WTC11 (cell line): ENCODE measurements around the gene SMIM10L1. TPM values are rescaled to one million over a fixed set of nuclear protein-coding genes. Genes with fewer than 3 reads are reported as not detected.

Experiments
- ATAC-seq: fragments of 200-7000 bp; cut with Tn5 transposase; 2 replicates; pipeline ENCODE4 v1.10.0; 2021; ENCODE audit warnings: mild to moderate bottlenecking, moderate library complexity
- CTCF ChIA-PET: fragments of 300-600 bp; sonication (Branson Sonifier 250); formaldehyde crosslinking; loops from one replicate; lab custom pipeline; 2021; ENCODE audit warnings: antibody characterized with exemption; lab: Charles Lee
- POLR2A ChIA-PET: fragments of 350-600 bp; sonication (Branson Sonifier 250); formaldehyde crosslinking; loops from one replicate; lab custom pipeline; 2021; ENCODE audit warnings: antibody characterized with exemption; lab: Charles Lee
- DNase-seq: peaks from one replicate; pipeline ENCODE4 v3.0.0; 2021; ENCODE audit warnings: low spot score
- H3K27ac Mint-ChIP-seq: 2 replicates; pipeline ENCODE4 v1.8.0; 2021; ENCODE audit warnings: mixed read lengths
- H3K27me3 Mint-ChIP-seq: 2 replicates; pipeline ENCODE4 v1.8.0; 2021; ENCODE audit warnings: low read depth, mild to moderate bottlenecking, moderate library complexity, mixed read lengths
- H3K36me3 Mint-ChIP-seq: 2 replicates; pipeline ENCODE4 v1.8.0; 2021; ENCODE audit warnings: mixed read lengths
- H3K4me1 Mint-ChIP-seq: 2 replicates; pipeline ENCODE4 v1.8.0; 2022; ENCODE audit warnings: mixed read lengths
- H3K4me3 Mint-ChIP-seq: 2 replicates; pipeline ENCODE4 v1.8.0; 2021; ENCODE audit warnings: mild to moderate bottlenecking, moderate library complexity, mixed read lengths
- H3K9me3 Mint-ChIP-seq: 2 replicates; pipeline ENCODE4 v1.8.0; 2021; ENCODE audit warnings: mixed read lengths
- ARID4B ChIP-seq: sonication (generic); formaldehyde crosslinking; IDR thresholded peaks from 2 replicates; pipeline ENCODE4 v1.8.0; 2023; ENCODE audit warnings: missing genetic modification reagents, mild to moderate bottlenecking, borderline replicate concordance
- ATF1 ChIP-seq: sonication (generic); formaldehyde crosslinking; IDR thresholded peaks from 2 replicates; pipeline ENCODE4 v1.8.1; 2023; ENCODE audit warnings: mild to moderate bottlenecking, moderate library complexity, missing genetic modification reagents
- ATF6 ChIP-seq: sonication (generic); formaldehyde crosslinking; IDR thresholded peaks from 2 replicates; pipeline ENCODE4 v1.8.1; 2023; ENCODE audit warnings: mild to moderate bottlenecking, missing genetic modification reagents
- CBFB ChIP-seq: sonication (generic); formaldehyde crosslinking; IDR thresholded peaks from 2 replicates; pipeline ENCODE4 v1.8.1; 2022; ENCODE audit warnings: mild to moderate bottlenecking, low read depth, missing genetic modification reagents
- ELF4 ChIP-seq: sonication (generic); formaldehyde crosslinking; IDR thresholded peaks from 2 replicates; pipeline ENCODE4 v1.8.1; 2022; ENCODE audit warnings: low read depth, mild to moderate bottlenecking, moderate library complexity, missing genetic modification reagents
- ETV6 ChIP-seq: sonication (generic); formaldehyde crosslinking; IDR thresholded peaks from 2 replicates; pipeline ENCODE4 v1.8.1; 2022; ENCODE audit warnings: mild to moderate bottlenecking, missing genetic modification reagents
- FOXK1 ChIP-seq: sonication (generic); formaldehyde crosslinking; IDR thresholded peaks from 2 replicates; pipeline ENCODE4 v1.8.0; 2022; ENCODE audit warnings: mild to moderate bottlenecking, moderate library complexity, missing genetic modification reagents
- FOXP4 ChIP-seq: sonication (generic); formaldehyde crosslinking; IDR thresholded peaks from 2 replicates; pipeline ENCODE4 v1.8.0; 2022; ENCODE audit warnings: mild to moderate bottlenecking, missing genetic modification reagents
- GRHL2 ChIP-seq: fragments of 250-450 bp; sonication (Bioruptor Pico); IDR thresholded peaks from 2 replicates; pipeline ENCODE4 v1.8.0; 2022; ENCODE audit warnings: mild to moderate bottlenecking, moderate library complexity; ENCODE audit not compliant: insufficient replicate concordance, severe bottlenecking
- GTF2I ChIP-seq: fragments of 250-450 bp; sonication (Bioruptor Pico); conservative IDR thresholded peaks from 2 replicates; pipeline ENCODE4 v1.4.0; 2021; ENCODE audit warnings: mild to moderate bottlenecking
- OVOL2 ChIP-seq: fragments of 250-450 bp; sonication (Bioruptor Pico); IDR thresholded peaks from 2 replicates; pipeline ENCODE4 v1.9.0; 2021; ENCODE audit warnings: mild to moderate bottlenecking, borderline replicate concordance
- PRDM15 ChIP-seq: sonication (generic); formaldehyde crosslinking; IDR thresholded peaks from 2 replicates; pipeline ENCODE4 v1.8.0; 2022; ENCODE audit warnings: missing genetic modification reagents
- TCF7 ChIP-seq: sonication (generic); formaldehyde crosslinking; IDR thresholded peaks from 2 replicates; pipeline ENCODE4 v1.8.0; 2022; ENCODE audit warnings: mild to moderate bottlenecking, low read depth, missing genetic modification reagents, moderate library complexity
- TEAD1 ChIP-seq: sonication (generic); formaldehyde crosslinking; IDR thresholded peaks from 2 replicates; pipeline ENCODE4 v1.8.0; 2022; ENCODE audit warnings: mild to moderate bottlenecking, missing genetic modification reagents
- ZBTB21 ChIP-seq: sonication (generic); formaldehyde crosslinking; IDR thresholded peaks from 2 replicates; pipeline ENCODE4 v1.8.1; 2023; ENCODE audit warnings: mild to moderate bottlenecking, missing genetic modification reagents, borderline replicate concordance
- ZNF121 ChIP-seq: sonication (generic); formaldehyde crosslinking; IDR thresholded peaks from 2 replicates; pipeline ENCODE4 v1.8.0; 2023; ENCODE audit warnings: missing genetic modification reagents
- ZNF396 ChIP-seq: fragments of 250-450 bp; sonication (Bioruptor Pico); IDR thresholded peaks from 2 replicates; pipeline ENCODE4 v1.8.0; 2021; ENCODE audit warnings: mild to moderate bottlenecking, moderate library complexity, borderline replicate concordance
- total RNA-seq: library from RNA; stranded (reverse); gene quantifications from 3 replicates; pipeline ENCODE4 v1.2.3, GENCODE V29; 2021
- TF ChIP-seq, protein P1 (sequence below): fragments of 250-450 bp; sonication (Bioruptor Pico); conservative IDR thresholded peaks from 2 replicates; pipeline ENCODE4 v1.9.0; 2021; ENCODE audit warnings: mild to moderate bottlenecking

The SMIM10L1 gene
- total RNA-seq, 1 experiment from 2014 or later = 12.2 TPM

GRCh38 chr12:11133816-11134215 is 37.2 kb upstream of the SMIM10L1 start:
- H3K4me3 Mint-ChIP-seq = no peak overlapping the region
- peaks cover 4% of the 10 kb centered on the region; the same call in 1 of the 2 replicates for H3K4me1 Mint-ChIP-seq
- ATAC-seq (no peak), DNase-seq (no peak)
- H3K36me3 Mint-ChIP-seq = peaks cover 5% of the 10 kb centered on the region; the same call in 1 of the 2 replicates
- H3K9me3 Mint-ChIP-seq = no peaks in the 10 kb centered on the region
- TF ChIP-seq FOXP4 (no peak), TEAD1 (CRISPR knock-in tag) (no peak), ATF1 (CRISPR knock-in tag) (no peak), PRDM15 (CRISPR knock-in tag) (no peak), GRHL2 (no peak), ZBTB21 (no peak), ELF4 (CRISPR knock-in tag) (no peak), GTF2I (CRISPR knock-in tag) (no peak), FOXK1 (CRISPR knock-in tag) (no peak)
- CTCF ChIA-PET = no interaction called here
- no peaks in the 10 kb centered on the region for H3K27me3 Mint-ChIP-seq
- POLR2A ChIA-PET = no interaction called here
- peak overlapping the region; percentile 42; the same call in 1 of the 2 replicates for H3K27ac Mint-ChIP-seq

DNA sequence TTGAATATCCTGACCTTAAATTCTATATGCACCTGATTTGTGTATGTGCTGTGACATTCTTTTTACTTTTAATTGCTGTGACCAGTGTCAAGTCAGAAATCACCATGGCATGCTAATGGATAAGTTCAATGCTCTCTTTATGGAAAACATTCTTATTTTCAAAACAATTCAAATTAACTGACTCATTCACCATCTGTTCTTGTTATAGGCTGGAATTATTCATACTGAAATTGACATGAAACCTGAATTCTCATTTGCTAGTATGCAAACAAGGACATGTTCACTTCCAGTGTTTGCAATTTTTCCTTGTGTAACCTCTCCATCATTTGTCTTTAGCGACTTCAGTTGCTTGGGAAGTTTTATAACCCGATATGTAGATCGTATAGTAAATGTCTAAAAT is 36.7 kb upstream of the SMIM10L1 start, which contains the start of gene TAS2R30:
Gene TAS2R30, minus strand, starts transcription at position 340 of the 400 bp plus-strand sequence. CDS start 400 bp downstream, outside the sequence.
- TF ChIP-seq ATF6 (CRISPR knock-in tag) (no peak), OVOL2 (CRISPR knock-in tag) (no peak), ARID4B (no peak), ZNF396 (CRISPR knock-in tag) (no peak), CBFB (CRISPR knock-in tag) (no peak), ETV6 (CRISPR knock-in tag) (no peak), ZNF121 (CRISPR knock-in tag) (no peak), TCF7 (CRISPR knock-in tag) (no peak)
- TF ChIP-seq, protein P1, sequence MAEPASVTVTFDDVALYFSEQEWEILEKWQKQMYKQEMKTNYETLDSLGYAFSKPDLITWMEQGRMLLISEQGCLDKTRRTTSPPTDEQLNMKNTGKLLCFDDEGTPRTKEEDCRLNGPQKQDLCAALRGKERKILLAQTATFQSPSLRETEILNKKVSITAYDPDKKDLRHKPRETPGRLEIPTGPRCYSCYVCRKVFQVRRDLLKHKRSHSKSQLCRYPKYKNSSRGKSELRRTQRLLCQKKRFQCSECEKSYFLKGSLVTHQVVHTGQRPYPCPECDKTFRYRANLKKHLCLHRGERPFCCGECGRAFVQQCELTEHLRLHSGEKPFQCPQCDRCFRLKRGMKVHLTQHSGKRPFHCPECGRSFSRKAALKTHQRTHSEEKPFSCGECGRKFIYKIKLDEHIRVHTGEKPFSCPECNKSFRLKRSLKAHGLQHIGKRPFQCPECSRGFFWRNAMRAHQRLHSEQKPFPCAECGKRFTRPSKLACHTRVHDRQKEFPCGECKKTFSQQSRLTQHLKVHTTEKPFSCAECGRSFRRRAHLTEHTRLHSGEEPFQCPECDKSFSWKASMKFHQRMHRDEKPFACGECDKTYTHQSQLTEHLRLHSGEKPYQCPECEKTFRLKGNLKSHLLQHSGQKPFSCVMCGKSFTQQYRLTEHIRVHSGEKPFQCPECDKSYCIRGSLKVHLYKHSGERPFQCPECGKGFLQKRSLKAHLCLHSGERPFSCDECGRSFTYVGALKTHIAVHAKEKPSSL (CRISPR knock-in tag) = no peak
- POLR2A ChIA-PET = no interaction called here
- DNase-seq = no peak
- no peak for ATAC-seq
- Mint-ChIP-seq H3K36me3 (peaks cover 2% of the 10 kb centered on the region; the same call in 1 of the 2 replicates), H3K27me3 (no peaks in the 10 kb centered on the region), H3K4me3 (no peak within 1 kb of the TSS), H3K27ac (peak within 1 kb of the TSS; percentile 54; the same call in 1 of the 2 replicates), H3K9me3 (no peaks in the 10 kb centered on the region), H3K4me1 (peaks cover 4% of the 10 kb centered on the region; the same call in 1 of the 2 replicates)
- CTCF ChIA-PET = no interaction called here
